Subcutaneous adipose tissue (tissue), 4 donors: ENCODE results near the gene GPC6. TPM values are rescaled to one million over a fixed set of nuclear protein-coding genes. Genes with fewer than 3 reads are reported as not detected.

ENCODE experiments used
- CTCF ChIP-seq: fragments of 450-650 bp; IDR thresholded peaks from one replicate; pipeline ENCODE4 v1.5.1; 2016; ENCODE audit warnings: low read depth, mild to moderate bottlenecking, control low read depth, antibody characterized with exemption, moderate library complexity
- total RNA-seq, 4 donors: library from RNA; depleted of rRNA; stranded (reverse); fragments of >200 nt; gene quantifications; one replicate each; pipeline ENCODE4 v1.1.0, GENCODE V29; 2016

Gene GPC6
- total RNA-seq, 4 donors from 2014 or later, result 16.2 to 30.6 (median 26.9) TPM

GRCh38 chr13:93881411-93881810, 654.8 kb downstream of the GPC6 start:
- TF ChIP-seq CTCF, result no peak

- no peak for TF ChIP-seq CTCF
Measured at GRCh38 chr13:93882086-93882651, 655.6 kb downstream of the GPC6 start.

GRCh38 chr13:93889430-93889951, 662.9 kb downstream of the GPC6 start:
- TF ChIP-seq CTCF, result no peak

- no peak for TF ChIP-seq CTCF
Measured at GRCh38 chr13:93899981-93900380, 673.4 kb downstream of the GPC6 start.

- no peak for TF ChIP-seq CTCF
Measured at GRCh38 chr13:93900731-93901130, 674.1 kb downstream of the GPC6 start.

GRCh38 chr13:93903909-93904308, 677.3 kb downstream of the GPC6 start:
- TF ChIP-seq CTCF, result no peak

GRCh38 chr13:93915269-93915809, 688.7 kb downstream of the GPC6 start:
- TF ChIP-seq CTCF, result no peak
